ENCODE results near the gene SFN.

DNA sequence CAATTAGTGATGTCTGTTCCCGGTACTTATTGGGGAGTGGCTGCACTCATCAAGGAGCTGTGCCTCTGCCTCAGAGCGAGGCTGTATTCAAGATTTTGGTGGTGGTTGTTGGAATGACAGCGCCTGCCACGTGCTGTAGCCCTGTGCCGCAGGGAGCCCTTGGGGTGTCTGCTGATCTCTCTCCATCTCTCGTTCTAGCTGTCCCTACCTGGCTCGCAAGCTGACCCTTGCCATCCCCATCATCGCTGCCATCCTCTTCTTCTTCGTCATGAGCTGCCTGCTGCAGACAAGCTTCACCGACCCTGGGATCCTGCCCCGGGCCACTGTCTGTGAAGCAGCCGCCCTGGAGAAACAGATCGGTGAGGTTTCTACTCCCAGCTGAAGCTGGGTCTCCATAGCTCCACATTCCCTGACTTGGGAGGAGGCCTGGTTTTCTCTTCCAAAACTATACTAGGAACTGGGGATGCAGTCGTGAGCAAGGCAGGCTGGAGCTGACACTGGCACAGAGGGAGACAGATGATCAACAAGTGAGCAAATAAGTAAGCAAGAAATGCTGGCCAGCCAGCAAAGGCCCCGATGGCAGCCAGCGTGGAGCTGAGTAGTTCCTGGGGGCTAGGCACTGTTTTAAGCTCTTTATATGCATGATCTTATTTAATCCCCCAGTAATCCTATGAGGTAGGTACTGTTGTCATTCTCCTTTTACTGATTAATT is 30.5 kb upstream of the SFN start:
- TF ChIP-seq, protein P1, sequence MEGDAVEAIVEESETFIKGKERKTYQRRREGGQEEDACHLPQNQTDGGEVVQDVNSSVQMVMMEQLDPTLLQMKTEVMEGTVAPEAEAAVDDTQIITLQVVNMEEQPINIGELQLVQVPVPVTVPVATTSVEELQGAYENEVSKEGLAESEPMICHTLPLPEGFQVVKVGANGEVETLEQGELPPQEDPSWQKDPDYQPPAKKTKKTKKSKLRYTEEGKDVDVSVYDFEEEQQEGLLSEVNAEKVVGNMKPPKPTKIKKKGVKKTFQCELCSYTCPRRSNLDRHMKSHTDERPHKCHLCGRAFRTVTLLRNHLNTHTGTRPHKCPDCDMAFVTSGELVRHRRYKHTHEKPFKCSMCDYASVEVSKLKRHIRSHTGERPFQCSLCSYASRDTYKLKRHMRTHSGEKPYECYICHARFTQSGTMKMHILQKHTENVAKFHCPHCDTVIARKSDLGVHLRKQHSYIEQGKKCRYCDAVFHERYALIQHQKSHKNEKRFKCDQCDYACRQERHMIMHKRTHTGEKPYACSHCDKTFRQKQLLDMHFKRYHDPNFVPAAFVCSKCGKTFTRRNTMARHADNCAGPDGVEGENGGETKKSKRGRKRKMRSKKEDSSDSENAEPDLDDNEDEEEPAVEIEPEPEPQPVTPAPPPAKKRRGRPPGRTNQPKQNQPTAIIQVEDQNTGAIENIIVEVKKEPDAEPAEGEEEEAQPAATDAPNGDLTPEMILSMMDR (IDR thresholded peaks at IDR 0.05) = no peak
- TF ChIP-seq POLR2A (IDR thresholded peaks at IDR 0.05) = no peak
- no peak for TF ChIP-seq POLR2AphosphoS5 (IDR thresholded peaks at IDR 0.05)
- TF ChIP-seq EP300 (IDR thresholded peaks at IDR 0.05) = no peak

Data from gastroesophageal sphincter (tissue), 3 donors.